Neural cell (in vitro differentiated cells): ENCODE measurements around the gene FUCA2. TPM values are rescaled to one million over a fixed set of nuclear protein-coding genes. Genes with fewer than 3 reads are reported as not detected.

ENCODE experiments used
- polyA plus RNA-seq: library from polyadenylated mRNA; depleted of rRNA; stranded (reverse); fragments of >200 nt; gene quantifications from 2 replicates; pipeline ENCODE4 v1.2.3, GENCODE V29; 2014
- small RNA-seq, 3 experiments: library from RNA; depleted of rRNA; stranded (forward); fragments of <200 nt; gene quantifications; one replicate each; pipeline ENCODE3, GENCODE V24; 2012

Gene FUCA2
- polyA plus RNA-seq, 1 donor from 2014 or later = 6.0 TPM

Small RNAs within 50 kb of the gene (small RNA-seq; reads per million reads assigned to genes)
- 0.84 to 1.8 (median 1.6) reads per million in 3 experiments for gene RNA5SP221

Other genes with a start within 250 kb of the FUCA2 start
- 3.3 and 10.8 TPM in 2 replicates for gene ADAT2, start 61.0 kb downstream of the FUCA2 start, polyA plus RNA-seq
- 26.2 and 37.9 TPM in 2 replicates for gene PEX3, start 60.9 kb downstream of the FUCA2 start, polyA plus RNA-seq
- 2.3 and 2.8 TPM in 2 replicates for gene PHACTR2, start 166.2 kb upstream of the FUCA2 start, polyA plus RNA-seq